ENCODE measurements around the gene VAPA. TPM values are rescaled to one million over a fixed set of nuclear protein-coding genes. Genes with fewer than 3 reads are reported as not detected.

The VAPA gene
- total and polyA plus RNA-seq, 10 of the 15 experiments (the other 5 are each of a cell fraction or from before 2014, with no cell fraction given): 70.9 to 252 (median 166) TPM

DNA sequence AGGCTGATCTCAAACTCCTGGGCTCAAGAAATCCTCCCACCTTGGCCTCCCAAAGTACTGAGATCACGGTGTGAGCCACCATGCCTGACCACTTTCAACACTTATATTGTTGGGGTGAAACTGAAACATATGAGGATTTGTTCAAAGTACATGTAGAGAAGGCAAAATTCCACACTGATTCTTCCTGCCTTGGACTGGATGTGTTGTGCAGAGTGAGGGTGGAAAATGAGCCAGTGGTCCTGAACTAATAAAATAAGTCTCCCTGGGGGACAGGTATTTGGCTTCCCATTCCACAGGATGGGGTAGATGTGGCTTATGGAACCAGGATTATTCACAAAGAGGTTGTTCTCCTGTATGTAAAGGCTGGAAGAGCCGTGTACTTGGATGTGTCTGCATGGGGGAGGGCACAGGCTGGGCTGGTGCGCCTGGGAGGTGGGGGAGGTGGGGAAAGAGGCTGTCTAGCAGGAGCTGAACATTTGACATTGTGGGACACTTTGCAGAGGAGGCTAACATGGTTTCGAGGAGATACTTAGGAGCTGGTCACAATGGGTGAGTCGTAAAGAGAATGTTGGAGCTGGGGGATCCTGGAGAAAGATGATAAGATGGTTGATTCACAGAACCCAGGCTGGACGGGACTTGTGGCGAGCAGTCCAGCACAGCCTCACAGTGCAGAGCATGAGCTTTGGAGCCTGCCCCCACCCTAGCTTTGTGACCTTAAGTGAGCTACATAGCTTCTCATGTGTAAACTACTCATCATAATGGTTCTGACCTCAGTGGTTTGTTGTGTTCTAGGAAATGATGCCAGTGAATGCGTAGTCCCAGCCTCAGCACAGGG is 28.4 kb upstream of the VAPA start, which contains the start of gene TXNDC2:
TXNDC2 (plus strand) TSS at position 804 of the 835 bp plus-strand sequence. CDS start 708 bp downstream, outside the sequence.
- ChIA-PET SMC1A (ENCODE audit: uncharacterized antibody, unreplicated experiment) (interaction anchor here (0.6 kb wide), 1 partner anchor 1063 kb away, joined by 3 read pairs; no protein-coding TSS in a partner anchor), POLR2A (no interaction called here), CTCF (no interaction called here), RAD21 (ENCODE audit: unreplicated experiment) (interaction anchor here (0.5 kb wide), 1 partner anchor 10 kb away, joined by 5 read pairs; no protein-coding TSS in a partner anchor)
- intact Hi-C loops (cut with micrococcal nuclease; ENCODE audit: unreplicated experiment) (no loop called here), in situ Hi-C loops (cut with MboI) (no loop called here)
- H2AFZ ChIP-seq (ENCODE audit: control insufficient read depth, low read depth, low read length): no peak within 1 kb of the TSS
- H3K9ac ChIP-seq (ENCODE audit: control insufficient read depth, insufficient read depth, low read length): no peak within 1 kb of the TSS
- no peak for FAIRE-seq
- no TSS peak for BruUV-seq (replicated peaks)
- 39% methylated on average over 8 of the region's 8 CpGs for WGBS (ENCODE audit: insufficient coverage, insufficient replicate concordance, low lambda C conversion rate, missing lambda C conversion rate)
- no peaks in the 10 kb centered on the region for H3K36me3 ChIP-seq (ENCODE audit: control insufficient read depth in 2 of 2, insufficient read depth in 2 of 2, low read length in 1 of 2)
- H3K27me3 ChIP-seq (replicated peaks in 1 of 2; ENCODE audit: control insufficient read depth in 2 of 2, insufficient read depth in 2 of 2, low read length in 1 of 2): no peaks in the 10 kb centered on the region
- ATAC-seq: no peak
- no peak within 1 kb of the TSS for H3K27ac ChIP-seq (ENCODE audit: control insufficient read depth, insufficient read depth)
- H3K79me2 ChIP-seq (ENCODE audit: control insufficient read depth, insufficient read depth, low read length): no peaks in the 10 kb centered on the region
- H3K4me1 ChIP-seq (ENCODE audit: control insufficient read depth, insufficient read depth, low read length): no peaks in the 10 kb centered on the region
- DNase-seq (ENCODE audit: low read depth, low spot score): no peak
- no peak within 1 kb of the TSS for H3K4me3 ChIP-seq
- H3K9me3 ChIP-seq (replicated peaks; ENCODE audit: control insufficient read depth, insufficient read depth, low read length): no peaks in the 10 kb centered on the region
- no peaks in the 10 kb centered on the region for H4K20me1 ChIP-seq (ENCODE audit: control insufficient read depth, insufficient read depth)
- H3K4me2 ChIP-seq (ENCODE audit: control insufficient read depth, insufficient read depth): no peak within 1 kb of the TSS
- TF ChIP-seq ATF3 (IDR thresholded peaks at IDR 0.05; ENCODE audit: borderline replicate concordance, extremely low read depth, low read depth, low read length) (no peak), CREB1 (IDR thresholded peaks at IDR 0.05; ENCODE audit: low read depth) (no peak), YY1 (IDR thresholded peaks at IDR 0.05; ENCODE audit: low read depth, low read length) (no peak), ZSCAN29 (IDR thresholded peaks at IDR 0.05) (no peak), GABPA (IDR thresholded peaks at IDR 0.05; ENCODE audit: low read depth) (no peak), IRF5 (IDR thresholded peaks at IDR 0.05; ENCODE audit: borderline replicate concordance) (no peak), PML (IDR thresholded peaks at IDR 0.05; ENCODE audit: low read length) (no peak), ZZZ3 (IDR thresholded peaks at IDR 0.05; ENCODE audit: control insufficient read depth, insufficient read length, low read depth) (no peak)
- TF ChIP-seq, protein P1, sequence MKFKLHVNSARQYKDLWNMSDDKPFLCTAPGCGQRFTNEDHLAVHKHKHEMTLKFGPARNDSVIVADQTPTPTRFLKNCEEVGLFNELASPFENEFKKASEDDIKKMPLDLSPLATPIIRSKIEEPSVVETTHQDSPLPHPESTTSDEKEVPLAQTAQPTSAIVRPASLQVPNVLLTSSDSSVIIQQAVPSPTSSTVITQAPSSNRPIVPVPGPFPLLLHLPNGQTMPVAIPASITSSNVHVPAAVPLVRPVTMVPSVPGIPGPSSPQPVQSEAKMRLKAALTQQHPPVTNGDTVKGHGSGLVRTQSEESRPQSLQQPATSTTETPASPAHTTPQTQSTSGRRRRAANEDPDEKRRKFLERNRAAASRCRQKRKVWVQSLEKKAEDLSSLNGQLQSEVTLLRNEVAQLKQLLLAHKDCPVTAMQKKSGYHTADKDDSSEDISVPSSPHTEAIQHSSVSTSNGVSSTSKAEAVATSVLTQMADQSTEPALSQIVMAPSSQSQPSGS (IDR thresholded peaks at IDR 0.05; ENCODE audit: low read length): no peak
- TF ChIP-seq, protein P2, sequence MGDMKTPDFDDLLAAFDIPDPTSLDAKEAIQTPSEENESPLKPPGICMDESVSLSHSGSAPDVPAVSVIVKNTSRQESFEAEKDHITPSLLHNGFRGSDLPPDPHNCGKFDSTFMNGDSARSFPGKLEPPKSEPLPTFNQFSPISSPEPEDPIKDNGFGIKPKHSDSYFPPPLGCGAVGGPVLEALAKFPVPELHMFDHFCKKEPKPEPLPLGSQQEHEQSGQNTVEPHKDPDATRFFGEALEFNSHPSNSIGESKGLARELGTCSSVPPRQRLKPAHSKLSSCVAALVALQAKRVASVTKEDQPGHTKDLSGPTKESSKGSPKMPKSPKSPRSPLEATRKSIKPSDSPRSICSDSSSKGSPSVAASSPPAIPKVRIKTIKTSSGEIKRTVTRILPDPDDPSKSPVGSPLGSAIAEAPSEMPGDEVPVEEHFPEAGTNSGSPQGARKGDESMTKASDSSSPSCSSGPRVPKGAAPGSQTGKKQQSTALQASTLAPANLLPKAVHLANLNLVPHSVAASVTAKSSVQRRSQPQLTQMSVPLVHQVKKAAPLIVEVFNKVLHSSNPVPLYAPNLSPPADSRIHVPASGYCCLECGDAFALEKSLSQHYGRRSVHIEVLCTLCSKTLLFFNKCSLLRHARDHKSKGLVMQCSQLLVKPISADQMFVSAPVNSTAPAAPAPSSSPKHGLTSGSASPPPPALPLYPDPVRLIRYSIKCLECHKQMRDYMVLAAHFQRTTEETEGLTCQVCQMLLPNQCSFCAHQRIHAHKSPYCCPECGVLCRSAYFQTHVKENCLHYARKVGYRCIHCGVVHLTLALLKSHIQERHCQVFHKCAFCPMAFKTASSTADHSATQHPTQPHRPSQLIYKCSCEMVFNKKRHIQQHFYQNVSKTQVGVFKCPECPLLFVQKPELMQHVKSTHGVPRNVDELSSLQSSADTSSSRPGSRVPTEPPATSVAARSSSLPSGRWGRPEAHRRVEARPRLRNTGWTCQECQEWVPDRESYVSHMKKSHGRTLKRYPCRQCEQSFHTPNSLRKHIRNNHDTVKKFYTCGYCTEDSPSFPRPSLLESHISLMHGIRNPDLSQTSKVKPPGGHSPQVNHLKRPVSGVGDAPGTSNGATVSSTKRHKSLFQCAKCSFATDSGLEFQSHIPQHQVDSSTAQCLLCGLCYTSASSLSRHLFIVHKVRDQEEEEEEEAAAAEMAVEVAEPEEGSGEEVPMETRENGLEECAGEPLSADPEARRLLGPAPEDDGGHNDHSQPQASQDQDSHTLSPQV (IDR thresholded peaks at IDR 0.05): no peak

Measured in GM12878 (cell line).